ENCODE data around the gene SLC9C1. TPM values are rescaled to one million over a fixed set of nuclear protein-coding genes. Genes with fewer than 3 reads are reported as not detected.
A peak's percentile ranks its signal among the peaks of the same experiment; 100 is the strongest.

Gene SLC9C1
- total RNA-seq, 1 donor: 0.45 TPM

DNA sequence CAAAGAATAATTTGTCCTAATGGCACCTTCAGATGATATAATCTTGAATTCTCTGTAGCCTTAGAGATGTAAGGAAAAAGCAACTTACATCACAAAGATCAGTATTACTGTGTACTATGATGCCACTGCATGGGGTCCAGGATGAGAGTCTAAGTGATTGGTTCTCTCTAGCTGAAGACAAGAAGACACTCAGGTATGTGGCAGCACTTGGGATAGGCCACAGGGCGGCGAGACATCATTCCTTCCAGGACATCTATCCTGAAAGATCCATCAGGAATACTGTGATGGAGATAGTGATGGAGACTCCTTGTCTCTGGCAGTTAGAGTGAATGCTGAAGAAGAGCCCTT, 41.4 kb upstream of the SLC9C1 start:
- peak overlapping the region; percentile 27 for H3K4me3 ChIP-seq (ENCODE audit: low read depth, low read length)
- DNase-seq (ENCODE audit: low read depth): no peak
- no peak for TF ChIP-seq CTCF (IDR thresholded peaks at IDR 0.05; ENCODE audit: insufficient read depth, low read length)

GRCh38 chr3:112334691-112335433, 40.8 kb upstream of the SLC9C1 start:
- peak; percentile 70 for DNase-seq (ENCODE audit: low read depth)
- TF ChIP-seq CTCF (IDR thresholded peaks at IDR 0.05; ENCODE audit: insufficient read depth, low read length): no peak
- H3K4me3 ChIP-seq (ENCODE audit: low read depth, low read length): peak overlapping the region; percentile 68

DNA sequence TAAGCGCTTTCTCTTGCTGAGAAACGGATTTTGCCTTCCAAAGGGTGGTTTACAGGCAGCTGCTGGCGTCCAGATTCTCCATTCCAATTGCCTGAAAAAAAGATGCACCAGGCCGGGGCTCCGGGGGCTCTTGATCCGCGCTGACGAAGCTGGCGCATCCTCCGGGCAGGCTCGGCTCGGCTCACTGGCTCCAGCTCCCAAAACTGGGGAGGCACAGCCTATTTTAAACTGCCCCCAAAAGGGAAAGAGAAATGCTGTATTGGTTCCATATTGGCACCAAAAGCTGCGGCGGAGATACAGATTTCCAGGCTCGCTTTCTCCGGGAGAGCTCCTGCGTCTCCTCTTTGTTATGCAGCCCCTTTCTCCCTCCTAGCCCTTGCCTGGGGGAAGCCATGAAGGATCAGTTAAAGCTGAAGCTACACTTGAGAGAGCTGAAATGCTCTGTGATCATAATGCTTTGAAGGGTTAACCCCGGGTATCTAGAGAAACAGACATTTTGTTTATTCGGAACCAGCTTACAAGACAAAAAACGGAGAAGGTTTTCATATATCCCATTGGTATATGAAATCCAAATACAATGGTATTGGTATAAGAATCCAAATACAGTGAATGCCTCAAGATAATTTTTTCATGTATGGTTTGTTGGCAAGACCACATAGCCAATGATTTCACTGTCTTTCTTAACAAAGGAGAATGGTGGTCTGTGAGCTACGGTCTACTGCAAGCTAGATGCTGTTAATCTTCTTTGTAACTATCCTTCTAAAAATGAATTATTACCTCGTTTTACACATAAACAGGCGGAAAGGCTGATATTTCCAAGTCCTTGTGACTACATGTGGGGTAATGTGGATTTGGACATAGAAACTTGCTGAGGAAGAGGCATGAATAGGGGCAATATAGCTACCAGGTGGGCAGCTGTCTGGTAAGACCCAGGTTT, 39.6 kb upstream of the SLC9C1 start:
- peak; percentile 75 for DNase-seq (ENCODE audit: low read depth)
- TF ChIP-seq CTCF (IDR thresholded peaks at IDR 0.05; ENCODE audit: insufficient read depth, low read length): no peak
- peak overlapping the region; percentile 68 for H3K4me3 ChIP-seq (ENCODE audit: low read depth, low read length)

DNA sequence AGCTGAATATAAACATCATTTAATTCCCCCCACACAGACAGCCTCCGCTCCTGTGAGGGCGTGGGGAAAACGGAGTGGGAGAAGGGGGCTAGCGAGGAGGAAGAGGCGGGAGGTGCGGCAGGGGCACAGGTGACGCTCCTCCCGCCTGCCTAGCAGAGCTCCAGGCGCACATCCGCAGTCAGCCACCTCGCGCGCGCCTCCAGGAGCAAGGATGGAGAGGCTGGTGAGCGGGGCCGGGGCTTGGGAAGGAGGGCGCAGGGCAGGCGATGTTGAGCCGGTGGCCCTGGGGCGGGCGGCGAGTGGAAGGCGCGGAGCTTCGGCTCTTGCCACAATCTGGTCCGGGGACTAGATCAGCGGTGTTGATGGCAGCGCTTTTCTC, 39.0 kb upstream of the SLC9C1 start, which contains the start of gene CD200:
Gene CD200, plus strand, starts transcription at position 155 of the 379 bp plus-strand sequence. Its CDS starts 57 bp downstream, at position 212.
- DNase-seq (ENCODE audit: low read depth): no peak
- peak within 1 kb of the TSS; percentile 68 for H3K4me3 ChIP-seq (ENCODE audit: low read depth, low read length)
- TF ChIP-seq CTCF (IDR thresholded peaks at IDR 0.05; ENCODE audit: insufficient read depth, low read length): peak; percentile 27

DNA sequence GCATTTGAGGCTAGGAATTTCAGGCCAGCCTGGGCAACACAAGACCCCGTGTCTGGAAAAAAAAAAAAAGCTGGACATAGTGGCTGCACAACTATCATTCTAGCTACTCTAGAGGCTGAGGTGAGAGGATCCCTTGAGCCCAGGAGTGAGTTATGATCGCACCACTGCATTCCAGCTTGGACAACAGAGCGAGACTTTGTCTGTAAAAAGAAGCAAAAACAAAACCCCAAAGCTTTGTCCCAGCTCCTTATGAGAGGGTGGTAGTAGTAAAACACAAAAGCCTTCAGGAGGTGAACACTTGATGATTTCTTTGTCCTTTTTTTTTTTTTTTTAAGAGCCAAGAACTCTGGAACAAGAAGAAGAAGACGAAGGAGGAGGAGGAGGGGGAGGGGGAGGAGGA, 37.8 kb upstream of the SLC9C1 start:
- no peak for DNase-seq (ENCODE audit: low read depth)
- H3K4me3 ChIP-seq (ENCODE audit: low read depth, low read length): no peak overlapping the region
- no peak for TF ChIP-seq CTCF (IDR thresholded peaks at IDR 0.05; ENCODE audit: insufficient read depth, low read length)

GRCh38 chr3:112327371-112327951, 33.4 kb upstream of the SLC9C1 start:
- H3K4me3 ChIP-seq (ENCODE audit: low read depth, low read length): no peak overlapping the region
- peak; percentile 81 for TF ChIP-seq CTCF (IDR thresholded peaks at IDR 0.05; ENCODE audit: insufficient read depth, low read length)
- DNase-seq (ENCODE audit: low read depth): peak; percentile 86
